Activated T-helper 2 cell treated with anti-CD3 and anti-CD28 coated beads, Interferon-gamma antibody, Interleukin-2, Interleukin-4, amounts not matched to agents 10 μg/mL and 5 μg/mL and 100 μg/mL, durations not matched to agents 14 hours and 24 hours and 36 hours (primary cell): ENCODE data around the gene KRT9. TPM values are rescaled to one million over a fixed set of nuclear protein-coding genes. Genes with fewer than 3 reads are reported as not detected.

Source experiments
- DNase-seq: peaks from one replicate; pipeline ENCODE4 v3.0.0; 2021; ENCODE audit warnings: low spot score
- H3K27ac Mint-ChIP-seq: one replicate; pipeline ENCODE4 v1.8.0; 2021; ENCODE audit warnings: mixed read lengths
- H3K27me3 Mint-ChIP-seq: one replicate; pipeline ENCODE4 v1.8.0; 2021; ENCODE audit warnings: low read depth, mixed read lengths
- H3K36me3 Mint-ChIP-seq: one replicate; pipeline ENCODE4 v1.8.0; 2021; ENCODE audit warnings: low read depth, mixed read lengths
- H3K4me1 Mint-ChIP-seq: one replicate; pipeline ENCODE4 v1.8.0; 2021; ENCODE audit warnings: low read depth, mixed read lengths
- H3K4me3 Mint-ChIP-seq: one replicate; pipeline ENCODE4 v1.8.0; 2021; ENCODE audit warnings: low read depth, mild to moderate bottlenecking, moderate library complexity, mixed read lengths
- H3K9me3 Mint-ChIP-seq: one replicate; pipeline ENCODE4 v1.8.0; 2021; ENCODE audit warnings: mixed read lengths
- intact Hi-C: fragments of 100-400 bp; cut with micrococcal nuclease; formaldehyde crosslinking; loops from one replicate; pipeline ENCODE4 v1.15.1; 2023
- total RNA-seq: library from RNA; stranded (reverse); gene quantifications from 2 replicates; pipeline ENCODE4 v1.2.3, GENCODE V29; 2022

The KRT9 gene
- total RNA-seq, 1 donor from 2014 or later: not detected

GRCh38 chr17:41534899-41535546, 36.8 kb downstream of the KRT9 start:
- Mint-ChIP-seq H3K36me3 (no peaks in the 10 kb centered on the region), H3K4me1 (no peaks in the 10 kb centered on the region), H3K27ac (no peak overlapping the region), H3K4me3 (no peak overlapping the region), H3K9me3 (no peaks in the 10 kb centered on the region), H3K27me3 (peaks cover 30% of the 10 kb centered on the region)
- DNase-seq: no peak
- intact Hi-C loops: no loop called here

DNA sequence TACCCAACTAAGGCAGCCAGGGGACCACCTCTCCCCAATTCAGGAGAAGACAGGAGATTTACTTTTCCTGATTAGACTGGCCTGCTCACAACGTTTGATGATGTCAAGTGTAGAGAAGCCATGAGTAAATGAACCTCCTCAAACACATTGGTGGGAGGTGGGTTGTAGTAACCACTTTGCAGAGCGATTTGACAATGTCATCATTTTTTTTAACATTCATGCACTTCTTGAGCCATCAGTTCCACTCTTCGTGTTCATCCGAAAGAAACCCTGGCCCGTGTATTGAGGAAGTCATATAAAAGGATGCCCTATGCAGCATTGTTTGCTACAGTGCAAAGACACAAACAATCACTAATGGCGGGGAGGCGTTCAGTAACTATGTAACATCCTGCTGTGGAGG, 38.2 kb downstream of the KRT9 start:
- no peaks in the 10 kb centered on the region for H3K36me3 Mint-ChIP-seq
- H3K9me3 Mint-ChIP-seq: no peaks in the 10 kb centered on the region
- DNase-seq: no peak
- H3K27ac Mint-ChIP-seq: no peak overlapping the region
- no peak overlapping the region for H3K4me3 Mint-ChIP-seq
- H3K4me1 Mint-ChIP-seq: no peaks in the 10 kb centered on the region
- intact Hi-C loops: no loop called here
- H3K27me3 Mint-ChIP-seq: peaks cover 44% of the 10 kb centered on the region

DNA sequence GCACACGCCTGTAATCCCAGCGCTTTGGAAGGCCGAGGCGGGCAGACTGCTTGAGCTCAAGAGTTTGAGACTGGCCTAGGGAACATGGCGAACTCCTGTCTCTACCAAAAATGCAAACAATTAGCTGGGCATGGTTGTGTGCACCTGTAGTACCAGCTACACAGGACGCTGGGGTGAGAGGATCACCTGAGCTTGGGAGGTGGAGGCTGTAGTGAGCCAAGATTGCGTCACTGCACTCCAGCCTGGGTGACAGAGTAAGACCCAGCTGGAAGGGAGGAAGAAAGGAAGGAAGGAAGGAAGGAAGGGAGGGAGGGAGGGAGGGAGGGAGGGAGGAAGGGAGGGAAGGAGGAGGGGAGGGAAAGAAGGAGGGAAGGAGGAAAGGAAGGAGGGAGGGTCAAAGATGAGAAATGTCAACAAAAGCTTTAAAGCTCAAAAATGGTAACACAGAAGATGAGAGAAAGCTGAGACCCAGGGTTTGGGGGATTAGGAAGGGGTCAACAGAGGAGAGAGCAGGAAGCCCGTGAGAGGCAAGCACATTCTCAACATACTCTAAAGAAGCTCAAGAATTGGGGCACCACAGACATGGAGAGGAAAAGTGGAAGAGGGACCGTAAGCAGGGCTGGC, 38.8 kb downstream of the KRT9 start:
- DNase-seq: no peak
- intact Hi-C loops: no loop called here
- no peaks in the 10 kb centered on the region for H3K9me3 Mint-ChIP-seq
- H3K27me3 Mint-ChIP-seq: peaks cover 49% of the 10 kb centered on the region
- no peak overlapping the region for H3K4me3 Mint-ChIP-seq
- H3K36me3 Mint-ChIP-seq: no peaks in the 10 kb centered on the region
- peaks cover 1% of the 10 kb centered on the region for H3K4me1 Mint-ChIP-seq
- no peak overlapping the region for H3K27ac Mint-ChIP-seq

- Mint-ChIP-seq H3K27me3 (peaks cover 55% of the 10 kb centered on the region), H3K36me3 (no peaks in the 10 kb centered on the region), H3K9me3 (no peaks in the 10 kb centered on the region), H3K27ac (no peak overlapping the region), H3K4me3 (no peak overlapping the region), H3K4me1 (peaks cover 1% of the 10 kb centered on the region)
- intact Hi-C loops: no loop called here
- DNase-seq: no peak
These were observed 39.9 kb downstream of the KRT9 start for GRCh38 chr17:41531993-41532392.

- H3K27ac Mint-ChIP-seq: no peak overlapping the region
- peaks cover 61% of the 10 kb centered on the region for H3K27me3 Mint-ChIP-seq
- peaks cover 1% of the 10 kb centered on the region for H3K4me1 Mint-ChIP-seq
- intact Hi-C loops: no loop called here
- H3K4me3 Mint-ChIP-seq: no peak overlapping the region
- DNase-seq: no peak
- no peaks in the 10 kb centered on the region for H3K36me3 Mint-ChIP-seq
- H3K9me3 Mint-ChIP-seq: no peaks in the 10 kb centered on the region
These were observed 41.5 kb downstream of the KRT9 start for GRCh38 chr17:41530062-41531048.

DNA sequence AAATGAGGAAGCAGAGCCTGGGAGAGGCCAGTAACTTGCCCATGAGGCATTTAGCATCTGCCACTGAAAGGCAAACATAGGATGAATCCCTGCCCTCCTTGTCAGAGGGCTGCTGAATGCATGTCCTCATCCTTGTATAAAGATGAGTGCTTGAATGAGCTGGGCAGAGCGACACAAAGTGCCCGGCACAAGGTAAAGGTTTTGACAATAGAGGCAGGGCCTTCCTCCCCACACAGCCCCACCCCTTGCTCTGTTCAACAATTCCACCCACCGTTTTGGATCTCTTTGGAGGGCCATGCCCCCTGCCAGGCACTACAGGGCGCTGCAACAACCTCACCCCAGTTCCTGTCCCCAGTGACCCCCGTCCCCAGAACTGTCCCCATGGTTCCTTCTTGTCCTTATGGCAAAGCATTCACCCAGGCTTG, 42.4 kb downstream of the KRT9 start:
- DNase-seq: no peak
- Mint-ChIP-seq H3K27me3 (peaks cover 56% of the 10 kb centered on the region), H3K9me3 (no peaks in the 10 kb centered on the region), H3K27ac (no peak overlapping the region), H3K36me3 (no peaks in the 10 kb centered on the region), H3K4me3 (no peak overlapping the region), H3K4me1 (peaks cover 1% of the 10 kb centered on the region)
- intact Hi-C loops: no loop called here

DNA sequence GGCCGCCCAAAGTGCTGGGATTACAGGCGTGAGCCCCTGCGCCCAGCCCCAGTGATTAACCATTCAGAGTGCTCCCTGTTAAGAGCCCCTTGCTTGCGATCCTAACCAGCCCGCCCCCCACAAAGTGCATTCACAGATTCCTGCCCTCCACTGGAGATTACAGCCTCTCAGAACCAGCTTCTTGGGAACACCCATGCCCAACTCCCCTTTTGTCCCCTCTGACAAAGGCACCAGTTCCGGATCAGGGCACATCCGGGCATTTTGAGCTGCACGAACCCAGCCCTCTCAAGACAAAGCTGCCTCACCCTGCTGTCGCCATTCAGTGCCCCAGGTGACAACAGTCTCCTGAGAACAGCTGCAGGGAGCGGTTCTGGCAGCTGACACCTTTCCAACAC, 42.9 kb downstream of the KRT9 start:
- Mint-ChIP-seq H3K4me1 (peaks cover 1% of the 10 kb centered on the region), H3K9me3 (no peaks in the 10 kb centered on the region), H3K27me3 (peaks cover 56% of the 10 kb centered on the region), H3K4me3 (no peak overlapping the region), H3K27ac (no peak overlapping the region), H3K36me3 (no peaks in the 10 kb centered on the region)
- intact Hi-C loops: no loop called here
- DNase-seq: no peak

DNA sequence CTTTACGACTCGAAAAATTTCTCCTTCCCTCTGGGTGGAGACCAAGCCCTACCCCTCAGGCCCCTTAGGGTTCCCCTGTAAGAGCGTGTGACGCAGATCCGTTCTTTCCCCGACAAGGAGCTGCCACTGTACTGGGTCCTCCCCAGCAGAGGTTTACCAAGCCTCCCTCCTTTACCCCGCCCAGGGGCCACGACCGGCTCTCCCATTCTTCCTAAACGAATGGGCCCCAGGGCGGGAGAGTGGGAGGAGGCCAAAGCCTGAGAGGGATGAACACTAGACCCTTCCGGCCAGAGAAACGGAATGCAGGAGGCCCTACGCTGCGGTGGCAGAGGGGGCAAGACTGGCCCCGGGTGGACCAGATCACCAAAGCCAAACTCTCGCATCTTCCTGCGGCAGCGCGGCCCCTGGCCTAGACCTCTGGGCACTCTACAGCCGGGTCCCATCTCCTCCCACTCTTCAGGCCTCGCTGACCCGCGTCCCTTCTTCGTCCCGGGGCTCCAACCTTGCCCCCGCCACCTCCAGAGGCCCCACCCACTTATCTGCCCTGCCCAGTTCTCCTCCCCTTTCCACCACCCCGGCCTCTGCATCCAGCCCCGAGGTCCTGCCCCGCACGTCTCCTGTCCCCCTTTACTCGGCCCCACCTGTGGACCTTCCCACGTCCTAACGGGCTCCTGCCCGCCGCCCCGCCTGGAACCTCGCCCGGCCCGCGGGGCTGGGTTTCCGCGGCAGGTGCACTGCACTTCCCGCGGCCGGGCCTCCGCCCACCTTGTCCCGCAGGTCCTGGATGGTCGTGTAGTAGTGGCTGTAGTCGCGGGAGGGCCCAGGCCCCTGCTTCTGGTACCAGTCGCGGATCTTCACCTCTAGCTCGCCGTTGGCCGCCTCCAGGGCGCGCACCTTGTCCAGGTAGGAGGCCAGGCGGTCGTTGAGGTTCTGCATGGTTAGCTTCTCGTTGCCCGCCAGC, 44.5 kb downstream of the KRT9 start:
- intact Hi-C loops: no loop called here
- H3K4me1 Mint-ChIP-seq: peaks cover 1% of the 10 kb centered on the region
- H3K9me3 Mint-ChIP-seq: no peaks in the 10 kb centered on the region
- peaks cover 50% of the 10 kb centered on the region for H3K27me3 Mint-ChIP-seq
- DNase-seq: no peak
- no peak overlapping the region for H3K27ac Mint-ChIP-seq
- H3K36me3 Mint-ChIP-seq: no peaks in the 10 kb centered on the region
- H3K4me3 Mint-ChIP-seq: no peak overlapping the region

DNA sequence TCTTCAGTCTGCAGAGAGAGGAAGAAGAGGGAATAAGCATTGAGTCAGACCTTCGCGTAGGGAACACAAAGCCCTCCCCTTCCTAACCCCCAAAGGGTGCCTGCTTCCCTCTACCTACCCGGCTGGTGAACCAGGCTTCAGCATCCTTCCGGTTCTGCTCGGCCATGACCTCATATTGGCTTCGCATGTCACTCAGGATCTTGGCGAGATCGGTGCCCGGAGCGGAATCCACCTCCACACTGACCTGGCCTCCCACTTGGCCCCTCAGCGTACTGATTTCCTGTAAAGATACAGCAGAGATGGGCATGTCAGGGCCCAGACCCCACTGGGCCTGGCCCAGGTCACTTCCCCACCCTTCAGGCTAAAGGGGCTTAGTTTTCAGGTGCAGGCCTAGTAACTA, 47.6 kb downstream of the KRT9 start:
- no peak for DNase-seq
- Mint-ChIP-seq H3K27me3 (peaks cover 25% of the 10 kb centered on the region), H3K27ac (no peak overlapping the region), H3K36me3 (no peaks in the 10 kb centered on the region), H3K9me3 (no peaks in the 10 kb centered on the region), H3K4me3 (no peak overlapping the region), H3K4me1 (peaks cover 1% of the 10 kb centered on the region)
- intact Hi-C loops: no loop called here

DNA sequence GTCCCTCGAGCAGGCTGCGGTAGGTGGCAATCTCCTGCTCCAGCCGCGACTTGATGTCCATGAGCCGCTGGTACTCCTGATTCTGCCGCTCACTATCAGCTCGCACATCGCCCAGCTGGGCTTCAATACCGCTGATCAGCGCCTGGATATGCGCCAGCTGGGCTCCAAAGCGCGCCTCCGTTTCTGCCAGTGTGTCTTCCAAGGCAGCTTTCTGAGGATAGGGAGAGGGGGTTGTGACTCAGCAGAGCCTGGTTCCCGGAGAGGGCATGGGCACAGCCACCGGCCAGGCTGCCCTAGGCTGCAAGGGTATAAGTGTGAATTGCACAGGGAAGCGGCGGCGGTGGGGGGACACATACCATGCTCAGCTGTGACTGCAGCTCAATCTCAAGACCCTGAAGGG, 48.1 kb downstream of the KRT9 start:
- Mint-ChIP-seq H3K4me1 (peaks cover 1% of the 10 kb centered on the region), H3K27me3 (peaks cover 20% of the 10 kb centered on the region), H3K36me3 (no peaks in the 10 kb centered on the region), H3K4me3 (no peak overlapping the region), H3K9me3 (no peaks in the 10 kb centered on the region), H3K27ac (no peak overlapping the region)
- intact Hi-C loops: no loop called here
- DNase-seq: no peak

GRCh38 chr17:41523225-41523593, 48.6 kb downstream of the KRT9 start:
- DNase-seq: no peak
- intact Hi-C loops: no loop called here
- Mint-ChIP-seq H3K36me3 (no peaks in the 10 kb centered on the region), H3K4me3 (no peak overlapping the region), H3K27me3 (peaks cover 15% of the 10 kb centered on the region), H3K9me3 (no peaks in the 10 kb centered on the region), H3K27ac (no peak overlapping the region), H3K4me1 (no peaks in the 10 kb centered on the region)
